Esophagus mucosa (tissue), 1 donor: Measurements from ENCODE around the gene KSR1. TPM values are rescaled to one million over a fixed set of nuclear protein-coding genes. Genes with fewer than 3 reads are reported as not detected.

Experiments used
- ATAC-seq: fragments of 200-7000 bp; cut with Tn5 transposase; one replicate; pipeline ENCODE4 v1.9.1; 2020
- total RNA-seq: library from RNA; stranded (reverse); gene quantifications from one replicate; pipeline ENCODE4 v1.2.4, GENCODE V29; 2023
- donor health status: DM: yes; HTN: yes; CAD: no.

Gene KSR1
- total RNA-seq, 1 donor from 2014 or later = 31.0 TPM

GRCh38 chr17:27575096-27575911 lies 119.1 kb downstream of the KSR1 start:
- ATAC-seq = no peak

GRCh38 chr17:27575912-27576252 lies 119.6 kb downstream of the KSR1 start:
- ATAC-seq = no peak

- ATAC-seq = no peak
Observed at GRCh38 chr17:27576477-27577083, 120.3 kb downstream of the KSR1 start.

- ATAC-seq = peak; percentile 14
Observed at GRCh38 chr17:27577121-27577761, 121.0 kb downstream of the KSR1 start.

GRCh38 chr17:27577884-27578717 lies 121.9 kb downstream of the KSR1 start:
- no peak for ATAC-seq

- ATAC-seq = no peak
Observed at GRCh38 chr17:27578718-27579085, 122.5 kb downstream of the KSR1 start.

GRCh38 chr17:27579304-27579703 lies 123.1 kb downstream of the KSR1 start:
- ATAC-seq = no peak

GRCh38 chr17:27579897-27580321 lies 123.7 kb downstream of the KSR1 start:
- peak; percentile 29 for ATAC-seq

GRCh38 chr17:27581016-27581415 lies 124.8 kb downstream of the KSR1 start:
- ATAC-seq = no peak

GRCh38 chr17:27582696-27583095 lies 126.4 kb downstream of the KSR1 start:
- ATAC-seq = no peak

GRCh38 chr17:27585153-27585681 lies 129.0 kb downstream of the KSR1 start:
- ATAC-seq = no peak

- ATAC-seq = no peak
Observed at GRCh38 chr17:27585792-27586191, 129.5 kb downstream of the KSR1 start.

GRCh38 chr17:27586203-27586721 lies 130.0 kb downstream of the KSR1 start:
- peak; percentile 12 for ATAC-seq

- no peak for ATAC-seq
Observed at GRCh38 chr17:27588354-27588753, 132.1 kb downstream of the KSR1 start.

GRCh38 chr17:27590864-27591263 lies 134.6 kb downstream of the KSR1 start:
- ATAC-seq = no peak

GRCh38 chr17:27591986-27592385 lies 135.7 kb downstream of the KSR1 start:
- no peak for ATAC-seq

- no peak for ATAC-seq
Observed at GRCh38 chr17:27593232-27593856, 137.1 kb downstream of the KSR1 start.

GRCh38 chr17:27593857-27594255 lies 137.6 kb downstream of the KSR1 start:
- no peak for ATAC-seq

- no peak for ATAC-seq
Observed at GRCh38 chr17:27595208-27595607, 139.0 kb downstream of the KSR1 start.

- no peak for ATAC-seq
Observed at GRCh38 chr17:27596096-27596495, 139.8 kb downstream of the KSR1 start.

GRCh38 chr17:27596566-27597187 lies 140.4 kb downstream of the KSR1 start:
- no peak for ATAC-seq
